GM18508 (cell line): ENCODE measurements around the gene JMJD1C.

ENCODE experiments used
- ATAC-seq: cut with Tn5 transposase; IDR thresholded peaks from one replicate; pipeline ENCODE4 v1.9.1; 2021; ENCODE audit warnings: moderate number of reproducible peaks; ENCODE audit not compliant: insufficient read depth, unreplicated experiment

JMJD1C gene

DNA sequence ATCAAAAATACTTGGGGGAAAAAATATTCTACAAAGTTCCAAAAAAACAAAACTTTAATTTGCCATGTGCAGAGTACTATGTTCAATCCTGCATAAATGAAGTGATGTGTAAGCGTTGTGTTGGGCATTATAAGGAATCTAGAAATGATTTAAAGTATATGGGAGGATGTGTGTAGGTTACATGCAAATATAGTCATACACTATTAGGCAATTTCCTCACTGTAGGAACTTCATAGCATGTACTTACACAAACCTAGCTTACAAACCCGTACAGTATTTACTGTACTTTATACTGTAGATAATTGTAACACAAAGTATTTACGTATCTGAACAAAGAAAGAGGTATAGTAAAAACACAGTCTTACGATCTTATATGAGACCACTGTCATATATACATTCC lies 260.4 kb downstream of the JMJD1C start:
- no peak for ATAC-seq

GRCh38 chr10:63204667-63205391 lies 260.9 kb downstream of the JMJD1C start:
- ATAC-seq: no peak

GRCh38 chr10:63201118-63201517 lies 264.7 kb downstream of the JMJD1C start:
- ATAC-seq: no peak

GRCh38 chr10:63200431-63200830 lies 265.3 kb downstream of the JMJD1C start:
- no peak for ATAC-seq

DNA sequence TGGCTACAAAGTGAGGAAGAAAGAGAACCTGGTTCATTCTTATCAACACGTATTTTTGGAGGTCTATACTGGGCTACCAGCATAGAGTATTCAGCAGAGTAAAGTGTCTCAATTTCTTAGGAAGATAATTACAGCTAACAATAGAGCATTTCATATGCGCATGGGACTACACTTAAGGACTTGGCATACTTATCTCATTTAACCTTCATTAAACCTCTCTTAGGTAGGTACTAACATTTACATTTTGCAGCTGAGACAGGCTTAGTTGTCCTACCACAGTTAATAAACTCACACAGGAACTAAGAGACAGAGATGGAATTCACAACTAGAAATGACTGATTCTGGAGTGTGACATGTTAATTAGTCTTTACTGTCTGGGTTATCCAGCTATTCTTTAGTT lies 266.1 kb downstream of the JMJD1C start:
- ATAC-seq: no peak

GRCh38 chr10:63197344-63198092 lies 268.3 kb downstream of the JMJD1C start:
- ATAC-seq: no peak

- no peak for ATAC-seq
Observed at GRCh38 chr10:63192826-63193225, 273.0 kb downstream of the JMJD1C start.

DNA sequence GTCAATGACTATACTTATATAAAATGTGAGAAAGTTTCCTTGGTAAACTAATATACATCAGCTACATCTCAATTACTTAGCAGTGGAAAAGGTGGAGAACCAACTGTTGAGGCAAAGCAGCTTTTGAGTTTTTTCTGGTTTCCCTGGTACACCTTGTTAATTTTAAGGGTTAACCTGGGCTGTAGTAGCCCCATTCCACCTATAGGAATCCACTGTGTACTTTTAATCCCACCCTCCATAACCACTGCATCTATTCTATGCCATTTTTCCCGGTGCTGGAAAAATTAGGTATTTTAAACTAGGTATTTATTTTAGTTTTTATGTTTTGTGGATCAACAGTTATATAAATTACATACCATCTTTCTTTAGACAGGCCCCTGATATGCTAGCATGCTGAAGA lies 290.2 kb downstream of the JMJD1C start:
- ATAC-seq: no peak

GRCh38 chr10:63173468-63174232 lies 292.1 kb downstream of the JMJD1C start:
- ATAC-seq: peak; percentile 99

- no peak for ATAC-seq
Observed at GRCh38 chr10:63171926-63172325, 293.9 kb downstream of the JMJD1C start.

DNA sequence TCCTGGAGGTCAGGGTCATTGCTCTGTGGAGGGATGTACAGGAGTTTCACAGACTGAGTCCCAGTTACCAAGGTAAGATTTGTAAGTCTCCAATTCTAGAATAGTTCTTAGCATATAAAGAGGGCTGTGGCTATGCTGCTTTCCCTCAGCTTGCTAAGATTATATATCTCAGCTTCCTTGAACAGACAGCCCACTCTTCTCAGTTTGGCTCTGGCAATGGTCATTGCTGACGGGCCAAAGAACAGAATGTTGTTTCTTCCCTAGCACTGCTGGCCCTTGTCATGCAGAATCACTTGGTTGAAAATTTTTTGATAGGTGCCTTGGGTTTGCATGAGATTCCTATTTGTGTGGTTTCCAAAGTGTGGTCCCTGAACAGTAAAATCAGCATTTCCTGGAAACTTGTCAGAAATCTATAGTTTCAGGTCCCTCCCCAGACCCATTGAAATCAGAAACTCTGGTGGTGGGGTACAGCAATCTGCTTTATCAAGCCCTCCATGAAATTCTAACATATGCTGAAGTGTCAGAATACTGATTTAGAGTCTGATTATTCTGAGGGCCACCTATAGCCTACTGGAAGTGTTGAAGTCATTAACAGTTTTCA lies 294.4 kb downstream of the JMJD1C start:
- no peak for ATAC-seq

DNA sequence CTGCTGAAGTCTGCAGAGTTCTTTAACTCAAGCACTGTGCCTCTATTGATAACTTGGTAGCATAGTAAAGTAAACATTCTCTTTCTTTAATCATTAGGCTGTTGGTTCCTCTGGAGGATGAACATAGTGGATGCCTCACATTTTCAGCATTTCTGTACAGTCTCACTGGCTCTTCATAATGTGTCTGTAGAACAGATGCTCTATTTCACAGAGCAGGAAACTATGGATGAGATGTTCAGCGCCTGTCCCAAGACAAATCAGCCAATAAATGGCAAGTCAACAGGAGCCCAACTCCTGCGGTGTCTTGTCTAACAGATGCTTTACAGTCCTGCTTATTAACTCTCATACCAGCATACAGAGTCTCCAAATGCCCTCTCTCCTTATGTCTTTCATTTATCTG lies 296.2 kb downstream of the JMJD1C start:
- no peak for ATAC-seq

DNA sequence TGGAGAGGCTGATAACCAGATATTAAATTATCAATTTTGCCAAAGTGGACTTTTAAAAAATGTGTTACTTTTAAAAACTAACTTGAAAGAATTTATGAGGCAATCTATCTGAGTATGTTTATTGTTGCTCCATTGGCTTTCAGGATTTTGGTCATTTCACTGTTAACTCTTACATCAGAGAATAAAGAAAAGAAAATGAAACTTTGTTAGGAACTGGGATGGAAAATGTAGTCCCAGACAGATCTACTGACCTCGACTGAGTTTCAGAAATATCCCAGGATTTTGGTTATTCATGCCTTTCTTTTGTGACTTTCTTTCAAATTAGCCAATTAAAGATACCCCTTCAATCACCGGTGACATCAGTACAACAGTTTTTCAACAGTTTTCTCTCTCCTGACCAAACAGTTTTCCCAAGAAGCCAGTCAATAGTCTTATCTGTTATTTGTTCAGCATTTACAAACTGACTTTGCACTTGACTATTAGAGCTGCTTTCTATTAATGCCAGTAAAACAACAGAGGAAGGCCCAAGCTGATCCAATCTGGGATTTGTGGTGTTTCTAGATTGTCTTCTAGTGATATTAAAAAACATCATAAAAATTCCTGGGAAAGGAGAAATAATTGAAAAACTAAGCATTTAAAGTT lies 296.8 kb downstream of the JMJD1C start:
- ATAC-seq: no peak

DNA sequence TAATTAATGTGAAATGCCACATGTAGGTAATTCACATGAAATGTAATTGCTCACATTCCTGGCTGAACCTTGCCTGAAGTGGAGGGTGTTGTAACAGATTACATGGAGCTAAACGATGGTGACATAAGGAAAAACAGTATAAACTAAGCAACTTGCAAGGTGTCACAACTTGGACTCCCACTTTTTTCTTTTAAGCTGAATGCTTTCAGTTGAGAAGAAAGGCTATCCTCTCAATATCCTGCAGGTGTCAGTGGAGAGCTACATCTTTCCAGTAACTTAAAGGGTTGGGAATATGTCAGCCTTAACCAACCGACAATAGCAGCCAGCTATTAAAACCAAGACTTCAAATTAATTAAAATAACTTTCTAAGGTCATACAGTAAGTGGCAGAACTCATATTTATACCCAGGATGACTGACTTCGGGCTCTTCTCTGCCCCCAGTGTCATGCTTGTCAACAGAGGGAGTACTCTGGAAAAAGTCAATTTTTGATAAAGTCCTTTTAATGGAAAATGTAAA lies 299.0 kb downstream of the JMJD1C start:
- ATAC-seq: no peak

DNA sequence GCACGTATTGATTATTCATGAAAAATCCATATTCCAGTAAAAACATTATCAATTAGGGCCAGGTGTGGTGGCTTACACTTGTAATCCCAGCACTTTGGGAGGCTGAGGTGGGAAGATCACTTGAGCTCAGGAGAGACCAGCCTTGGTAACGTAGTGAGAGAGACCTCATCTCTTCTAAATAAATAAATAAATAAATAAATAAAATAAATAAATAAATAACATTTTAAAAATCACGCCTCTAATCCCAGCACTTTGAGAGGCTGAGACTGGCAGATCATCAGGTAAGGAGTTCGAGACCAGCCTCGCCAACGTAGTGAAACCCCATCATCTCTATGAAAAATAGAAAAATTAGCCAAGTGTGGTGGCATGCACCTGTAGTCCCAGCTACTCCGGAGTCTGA lies 300.5 kb downstream of the JMJD1C start:
- ATAC-seq: no peak

DNA sequence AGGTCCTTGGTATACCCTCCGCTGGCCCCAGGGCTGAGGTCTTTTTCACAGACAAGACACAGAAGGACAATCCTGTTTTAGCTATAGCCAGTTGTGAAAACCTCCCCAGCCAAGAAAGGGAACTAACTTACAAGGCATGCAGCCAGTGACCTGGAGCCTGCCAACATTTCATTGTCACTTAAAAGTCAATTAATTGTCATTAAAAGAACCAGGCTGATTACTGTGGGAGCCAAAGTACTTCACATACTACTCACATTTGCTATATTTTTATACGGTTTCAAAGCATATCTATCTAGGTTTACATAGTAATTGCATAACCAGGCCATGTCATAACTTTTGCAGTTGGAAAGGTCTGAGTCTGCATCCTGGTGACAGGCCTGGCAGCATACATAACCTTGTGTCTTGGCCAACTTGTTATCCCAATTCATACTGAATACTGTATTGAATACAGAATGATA lies 301.6 kb downstream of the JMJD1C start:
- no peak for ATAC-seq

GRCh38 chr10:63161592-63161991 lies 304.2 kb downstream of the JMJD1C start:
- no peak for ATAC-seq

- ATAC-seq: no peak
Observed at GRCh38 chr10:63157845-63158624, 307.7 kb downstream of the JMJD1C start.

DNA sequence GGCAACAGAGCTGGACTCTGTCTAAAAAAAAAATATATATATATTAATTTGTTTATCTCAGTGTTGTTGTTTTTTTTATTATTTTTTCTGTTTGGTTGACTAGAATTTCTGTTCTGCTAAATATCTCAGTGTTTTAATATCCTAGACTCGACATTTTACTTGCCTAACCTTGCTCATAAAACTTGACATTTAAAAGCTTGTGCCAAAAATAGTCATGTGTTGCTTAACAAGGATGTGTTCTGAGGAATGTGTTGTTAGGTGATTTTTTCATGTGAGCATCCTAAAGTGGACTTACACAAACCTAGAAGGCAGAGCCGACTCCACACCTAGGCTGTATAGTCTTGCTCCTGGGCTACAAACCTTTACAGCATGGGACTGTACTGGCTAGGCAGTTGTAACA lies 309.5 kb downstream of the JMJD1C start:
- no peak for ATAC-seq
